Progenitor cell of endocrine pancreas (in vitro differentiated cells): Measurements from ENCODE around the gene TARBP2. TPM values are rescaled to one million over a fixed set of nuclear protein-coding genes. Genes with fewer than 3 reads are reported as not detected.

Source experiments
- DNase-seq: peaks from one replicate; pipeline ENCODE4 v3.0.0; 2021; ENCODE audit warnings: low spot score; ENCODE audit not compliant: unreplicated experiment
- H3K27ac Mint-ChIP-seq: 2 replicates; pipeline ENCODE4 v1.8.0; 2021; ENCODE audit warnings: mild to moderate bottlenecking, moderate library complexity, mixed read lengths
- H3K27me3 Mint-ChIP-seq: 2 replicates; pipeline ENCODE4 v1.8.0; 2021; ENCODE audit warnings: mixed read lengths
- H3K36me3 Mint-ChIP-seq: 2 replicates; pipeline ENCODE4 v1.8.0; 2022; ENCODE audit warnings: mixed read lengths; ENCODE audit not compliant: insufficient read depth
- H3K4me1 Mint-ChIP-seq: 2 replicates; pipeline ENCODE4 v1.8.0; 2021; ENCODE audit warnings: low read depth, mixed read lengths
- H3K4me3 Mint-ChIP-seq: 2 replicates; pipeline ENCODE4 v1.8.0; 2021; ENCODE audit warnings: low read depth, mild to moderate bottlenecking, moderate library complexity, mixed read lengths
- H3K9me3 Mint-ChIP-seq: 2 replicates; pipeline ENCODE4 v1.8.0; 2021; ENCODE audit warnings: low read depth, mixed read lengths
- CTCF ChIP-seq: fragments of 200-600 bp; sonication (generic); IDR thresholded peaks from one replicate; pipeline ENCODE4 v1.5.0; 2021; ENCODE audit warnings: antibody characterized with exemption, mild to moderate bottlenecking; ENCODE audit not compliant: unreplicated experiment
- total RNA-seq: library from RNA; stranded (reverse); gene quantifications from 2 replicates; pipeline ENCODE4 v1.2.1, GENCODE V29; 2021

Gene TARBP2
- total RNA-seq, 1 donor from 2014 or later, result 61.5 TPM

- H3K27ac Mint-ChIP-seq, result no peak overlapping the region
Measured at GRCh38 chr12:53550595-53550994, 49.5 kb downstream of the TARBP2 start.

GRCh38 chr12:53551889-53552291, 50.8 kb downstream of the TARBP2 start:
- Mint-ChIP-seq H3K9me3 (no peaks in the 10 kb centered on the region), H3K27ac (no peak overlapping the region), H3K4me3 (no peak overlapping the region), H3K4me1 (no peaks in the 10 kb centered on the region), H3K27me3 (no peaks in the 10 kb centered on the region), H3K36me3 (peaks cover 9% of the 10 kb centered on the region)
- no peak for TF ChIP-seq CTCF
- DNase-seq, result no peak

More at GRCh38 chr12:53550595-53550994, 49.5 kb downstream of the TARBP2 start:
- TF ChIP-seq CTCF, result no peak
- no peak for DNase-seq
- H3K36me3 Mint-ChIP-seq, result peaks cover 9% of the 10 kb centered on the region
- H3K4me3 Mint-ChIP-seq, result no peak overlapping the region
- H3K9me3 Mint-ChIP-seq, result no peaks in the 10 kb centered on the region
- H3K4me1 Mint-ChIP-seq, result no peaks in the 10 kb centered on the region
- H3K27me3 Mint-ChIP-seq, result no peaks in the 10 kb centered on the region

- no peaks in the 10 kb centered on the region for H3K9me3 Mint-ChIP-seq
- no peaks in the 10 kb centered on the region for H3K4me1 Mint-ChIP-seq
- no peak for TF ChIP-seq CTCF
- peaks cover 9% of the 10 kb centered on the region for H3K36me3 Mint-ChIP-seq
- H3K27me3 Mint-ChIP-seq, result no peaks in the 10 kb centered on the region
- no peak overlapping the region for H3K4me3 Mint-ChIP-seq
- DNase-seq, result no peak
- H3K27ac Mint-ChIP-seq, result no peak overlapping the region
Measured at GRCh38 chr12:53552361-53553327, 51.6 kb downstream of the TARBP2 start.

Other genes starting within 250 kb of the TARBP2 start
- 24.3 and 27.1 TPM in 2 replicates for gene ESPL1, start 233.0 kb upstream of the TARBP2 start, total RNA-seq
- 377 and 379 TPM in 2 replicates for gene PFDN5, start 205.7 kb upstream of the TARBP2 start, total RNA-seq
- 58.9 and 60.7 TPM in 2 replicates for gene MYG1, start 201.6 kb upstream of the TARBP2 start, total RNA-seq
- 72.1 and 75.0 TPM in 2 replicates for gene AAAS, start 179.7 kb upstream of the TARBP2 start, total RNA-seq
- 0.10 TPM in 1 of 2 replicates, not detected in the other for gene SP7, start 164.9 kb upstream of the TARBP2 start, total RNA-seq
- 90.5 and 92.6 TPM in 2 replicates for gene SP1, start 121.1 kb upstream of the TARBP2 start, total RNA-seq
- gene AMHR2, start 77.4 kb upstream of the TARBP2 start, total RNA-seq, result 35.1 and 35.7 TPM in 2 replicates
- 101 and 106 TPM in 2 replicates for gene PRR13, start 59.5 kb upstream of the TARBP2 start, total RNA-seq
- 1,366 and 1,400 TPM in 2 replicates for gene PCBP2, start 49.2 kb upstream of the TARBP2 start, total RNA-seq
- gene MAP3K12, start 1.8 kb upstream of the TARBP2 start, total RNA-seq, result 11.9 and 17.0 TPM in 2 replicates
- gene NPFF, start 6.2 kb downstream of the TARBP2 start, total RNA-seq, result not detected in 2 replicates
- 47.5 and 51.7 TPM in 2 replicates for gene ATF7, start 125.1 kb downstream of the TARBP2 start, total RNA-seq
- 316 and 327 TPM in 2 replicates for gene ATP5MC2, start 174.8 kb downstream of the TARBP2 start, total RNA-seq
- 89.5 and 101 TPM in 2 replicates for gene CALCOCO1, start 226.2 kb downstream of the TARBP2 start, total RNA-seq